HG03066 (cell line): ENCODE data around the gene SKIC2.

Experiments
- ATAC-seq: cut with Tn5 transposase; IDR thresholded peaks from one replicate; pipeline ENCODE4 v1.9.1; 2021; ENCODE audit warnings: low read depth; ENCODE audit not compliant: unreplicated experiment

Gene SKIC2

DNA sequence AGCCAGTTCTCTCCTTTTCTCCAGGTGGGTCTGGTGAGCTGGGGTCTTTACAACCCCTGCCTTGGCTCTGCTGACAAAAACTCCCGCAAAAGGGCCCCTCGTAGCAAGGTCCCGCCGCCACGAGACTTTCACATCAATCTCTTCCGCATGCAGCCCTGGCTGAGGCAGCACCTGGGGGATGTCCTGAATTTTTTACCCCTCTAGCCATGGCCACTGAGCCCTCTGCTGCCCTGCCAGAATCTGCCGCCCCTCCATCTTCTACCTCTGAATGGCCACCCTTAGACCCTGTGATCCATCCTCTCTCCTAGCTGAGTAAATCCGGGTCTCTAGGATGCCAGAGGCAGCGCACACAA lies 13.8 kb upstream of the SKIC2 start:
- no peak for ATAC-seq

DNA sequence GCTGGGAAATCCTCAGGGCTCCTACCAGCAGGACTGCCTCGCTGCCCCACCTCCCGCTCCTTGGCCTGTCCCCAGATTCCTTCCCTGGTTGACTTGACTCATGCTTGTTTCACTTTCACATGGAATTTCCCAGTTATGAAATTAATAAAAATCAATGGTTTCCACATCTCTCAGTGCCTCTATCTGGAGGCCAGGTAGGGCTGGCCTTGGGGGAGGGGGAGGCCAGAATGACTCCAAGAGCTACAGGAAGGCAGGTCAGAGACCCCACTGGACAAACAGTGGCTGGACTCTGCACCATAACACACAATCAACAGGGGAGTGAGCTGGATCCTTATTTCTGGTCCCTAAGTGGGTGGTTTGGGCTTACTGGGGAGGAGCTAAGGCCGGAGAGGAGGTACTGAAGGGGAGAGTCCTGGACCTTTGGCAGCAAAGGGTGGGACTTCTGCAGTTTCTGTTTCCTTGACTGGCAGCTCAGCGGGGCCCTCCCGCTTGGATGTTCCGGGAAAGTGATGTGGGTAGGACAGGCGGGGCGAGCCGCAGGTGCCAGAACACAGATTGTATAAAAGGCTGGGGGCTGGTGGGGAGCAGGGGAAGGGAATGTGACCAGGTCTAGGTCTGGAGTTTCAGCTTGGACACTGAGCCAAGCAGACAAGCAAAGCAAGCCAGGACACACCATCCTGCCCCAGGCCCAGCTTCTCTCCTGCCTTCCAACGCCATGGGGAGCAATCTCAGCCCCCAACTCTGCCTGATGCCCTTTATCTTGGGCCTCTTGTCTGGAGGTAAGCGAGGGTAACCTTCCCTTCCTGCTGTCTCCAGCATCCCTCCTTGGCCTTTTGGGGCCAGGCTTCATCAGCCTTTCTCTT lies 13.2 kb upstream of the SKIC2 start, which contains the start of gene CFB:
Gene CFB, plus strand, starts transcription at position 589 of the 863 bp plus-strand sequence. Its CDS starts 127 bp downstream, at position 716.
- ATAC-seq, result no peak

DNA sequence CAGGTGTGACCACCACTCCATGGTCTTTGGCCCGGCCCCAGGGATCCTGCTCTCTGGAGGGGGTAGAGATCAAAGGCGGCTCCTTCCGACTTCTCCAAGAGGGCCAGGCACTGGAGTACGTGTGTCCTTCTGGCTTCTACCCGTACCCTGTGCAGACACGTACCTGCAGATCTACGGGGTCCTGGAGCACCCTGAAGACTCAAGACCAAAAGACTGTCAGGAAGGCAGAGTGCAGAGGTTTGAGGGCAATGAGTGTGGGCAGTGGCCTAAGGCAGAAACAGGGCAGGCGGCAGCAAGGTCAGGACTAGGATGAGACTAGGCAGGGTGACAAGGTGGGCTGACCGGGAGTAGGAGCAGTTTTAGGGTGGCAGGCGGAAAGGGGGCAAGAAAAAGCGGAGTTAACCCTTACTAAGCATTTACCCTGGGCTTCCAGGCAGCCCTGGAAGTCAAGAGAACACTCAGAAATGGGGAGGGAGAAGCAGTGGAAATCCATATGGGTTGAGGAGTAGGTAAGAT lies 12.5 kb upstream of the SKIC2 start:
- no peak for ATAC-seq

DNA sequence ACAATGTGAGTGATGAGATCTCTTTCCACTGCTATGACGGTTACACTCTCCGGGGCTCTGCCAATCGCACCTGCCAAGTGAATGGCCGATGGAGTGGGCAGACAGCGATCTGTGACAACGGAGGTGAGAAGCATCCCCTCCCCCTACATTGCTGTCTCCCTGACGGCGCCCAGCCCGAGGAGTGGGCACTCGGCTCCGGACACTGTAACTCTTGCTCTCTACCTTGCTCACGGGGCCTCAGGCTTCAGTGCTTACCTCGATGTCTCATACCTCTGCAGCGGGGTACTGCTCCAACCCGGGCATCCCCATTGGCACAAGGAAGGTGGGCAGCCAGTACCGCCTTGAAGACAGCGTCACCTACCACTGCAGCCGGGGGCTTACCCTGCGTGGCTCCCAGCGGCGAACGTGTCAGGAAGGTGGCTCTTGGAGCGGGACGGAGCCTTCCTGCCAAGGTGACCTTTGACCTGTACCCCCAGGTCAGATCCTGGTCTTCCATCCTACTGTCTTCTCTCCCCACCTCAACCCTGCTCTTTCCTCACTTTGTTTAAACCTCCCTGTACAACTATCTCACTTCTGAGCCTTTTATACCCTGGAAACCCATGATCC lies 11.8 kb upstream of the SKIC2 start:
- no peak for ATAC-seq

DNA sequence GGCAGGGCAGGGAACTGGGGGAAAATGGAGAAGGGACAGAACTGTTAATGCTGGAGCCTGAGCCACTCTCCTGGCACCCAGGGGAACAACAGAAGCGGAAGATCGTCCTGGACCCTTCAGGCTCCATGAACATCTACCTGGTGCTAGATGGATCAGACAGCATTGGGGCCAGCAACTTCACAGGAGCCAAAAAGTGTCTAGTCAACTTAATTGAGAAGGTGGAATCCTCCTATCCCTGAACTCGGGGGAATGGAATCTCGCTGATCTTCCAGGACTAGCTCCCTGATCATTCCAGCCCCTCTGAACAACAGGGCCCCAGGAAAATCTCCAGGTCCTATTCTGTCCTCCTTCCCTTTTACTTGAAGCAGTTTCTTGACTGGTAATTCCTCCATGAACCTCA lies 11.1 kb upstream of the SKIC2 start:
- ATAC-seq, result no peak

- no peak for ATAC-seq
Observed at GRCh38 chr6:31948306-31948705, 10.7 kb upstream of the SKIC2 start.

- no peak for ATAC-seq
Observed at GRCh38 chr6:31948753-31949413, 10.1 kb upstream of the SKIC2 start.

DNA sequence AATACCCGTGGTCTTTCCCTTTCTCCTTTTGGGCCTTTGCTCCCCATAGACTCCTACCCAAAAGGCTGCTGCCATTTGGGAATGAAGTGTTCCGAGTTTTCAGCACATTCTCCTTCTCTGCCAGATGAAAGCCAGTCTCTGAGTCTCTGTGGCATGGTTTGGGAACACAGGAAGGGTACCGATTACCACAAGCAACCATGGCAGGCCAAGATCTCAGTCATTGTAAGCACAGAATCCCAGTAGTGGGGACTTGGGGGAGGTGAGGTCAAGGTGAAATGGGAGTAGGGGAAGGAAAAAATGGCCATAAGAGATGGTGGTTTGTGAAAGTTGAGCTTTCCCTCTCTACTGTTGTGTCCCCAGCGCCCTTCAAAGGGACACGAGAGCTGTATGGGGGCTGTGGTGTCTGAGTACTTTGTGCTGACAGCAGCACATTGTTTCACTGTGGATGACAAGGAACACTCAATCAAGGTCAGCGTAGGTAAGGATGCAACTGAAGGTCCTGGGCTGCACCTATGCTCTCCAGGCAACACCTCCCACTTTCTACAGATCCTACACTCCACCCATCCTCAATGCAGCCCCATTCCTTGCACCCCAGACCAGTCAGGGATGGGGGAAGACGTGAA lies 8.9 kb upstream of the SKIC2 start:
- ATAC-seq, result no peak

DNA sequence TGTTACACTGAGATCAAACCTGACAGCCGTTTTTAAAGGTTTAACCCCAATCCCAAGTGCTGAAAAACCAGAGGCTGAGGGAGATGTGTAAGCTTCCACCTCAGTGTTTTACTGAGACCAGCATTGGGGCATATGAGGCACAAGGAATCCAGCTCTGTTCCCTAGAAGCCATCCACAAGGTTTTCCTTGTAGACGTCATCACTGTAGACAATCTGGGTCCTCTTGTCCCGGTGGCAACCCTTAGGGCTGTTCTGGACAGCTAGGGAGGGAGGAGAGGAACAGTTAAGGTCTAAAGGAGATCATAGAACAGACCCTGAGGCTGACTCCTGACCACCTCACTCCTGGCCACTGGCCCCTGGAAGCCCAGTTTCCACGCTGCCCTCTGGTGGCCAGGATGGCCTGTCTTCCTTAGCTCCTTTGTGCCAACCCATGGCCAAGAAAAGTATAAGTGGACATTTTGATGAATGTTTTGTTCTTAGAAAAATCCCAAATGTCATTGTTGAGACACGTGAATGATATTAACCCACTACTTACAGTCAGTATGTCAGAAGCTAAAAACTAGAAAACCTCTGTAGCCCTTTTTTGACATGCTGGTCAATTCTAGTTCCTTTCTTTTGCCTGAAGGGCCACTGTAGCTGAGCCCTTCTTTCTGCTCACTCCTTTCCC lies 6.7 kb upstream of the SKIC2 start:
- no peak for ATAC-seq

DNA sequence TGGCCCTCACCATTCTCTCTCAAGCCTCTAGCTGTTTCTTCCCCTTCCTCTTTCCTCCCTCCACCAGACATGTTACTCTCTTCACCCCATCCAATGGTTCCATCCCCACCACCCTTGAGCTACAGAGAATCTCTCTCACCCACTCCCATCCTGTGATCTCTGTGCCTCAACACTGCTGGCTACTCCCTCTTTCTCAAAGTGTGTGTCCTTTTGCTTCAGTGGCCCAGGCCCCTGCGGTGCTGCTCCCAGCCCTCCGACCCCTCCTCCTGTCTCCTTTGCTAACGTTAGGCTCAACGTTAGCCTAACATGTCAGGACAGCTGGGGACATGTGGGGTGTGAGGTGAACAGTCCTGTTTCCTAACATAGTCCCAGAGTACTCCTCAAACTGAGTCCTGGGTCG lies 6.1 kb upstream of the SKIC2 start:
- no peak for ATAC-seq

DNA sequence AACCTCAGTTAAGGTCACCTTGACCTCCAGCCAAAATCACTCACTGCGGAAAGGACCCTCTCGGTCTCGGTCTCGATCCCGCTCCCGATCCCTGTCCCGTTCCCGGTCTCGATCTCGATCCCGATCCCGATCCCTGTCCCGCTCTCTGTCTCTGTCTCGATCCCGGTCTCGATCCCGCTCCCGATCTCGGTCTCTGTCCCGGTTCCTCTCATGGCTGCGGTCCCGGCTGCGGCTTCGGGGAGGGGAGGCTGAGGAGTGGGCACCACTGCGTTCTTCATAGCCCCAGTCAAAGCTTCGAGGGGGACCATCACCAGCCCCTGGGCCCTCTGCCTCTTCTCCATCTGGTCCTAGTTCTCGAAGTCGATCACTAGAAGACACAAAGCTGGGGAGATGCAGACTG lies 4.5 kb upstream of the SKIC2 start:
- ATAC-seq, result no peak

- ATAC-seq, result no peak
Observed at GRCh38 chr6:31956796-31957195, 2.2 kb upstream of the SKIC2 start.

- peak; percentile 5 for ATAC-seq
Observed at GRCh38 chr6:31958412-31958740, 599 bp upstream of the SKIC2 start.

DNA sequence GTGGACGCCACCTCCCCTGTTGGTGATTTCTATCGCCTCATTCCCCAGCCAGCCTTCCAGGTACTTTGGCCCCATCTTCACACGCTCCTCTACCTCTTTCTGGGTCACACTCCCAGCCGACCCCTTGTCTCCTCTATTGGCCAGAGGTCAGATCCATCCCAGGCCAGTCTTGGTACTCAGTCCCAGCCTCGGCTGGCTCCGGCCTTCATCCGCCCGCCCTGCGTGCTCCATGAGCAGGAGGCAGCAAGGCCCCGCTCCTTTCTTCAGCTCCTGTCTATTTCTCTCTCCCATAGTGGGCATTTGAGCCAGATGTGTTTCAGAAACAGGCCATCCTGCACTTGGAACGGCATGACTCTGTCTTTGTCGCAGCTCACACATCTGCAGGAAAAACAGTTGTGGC lies 2.6 kb downstream of the SKIC2 start:
- no peak for ATAC-seq

DNA sequence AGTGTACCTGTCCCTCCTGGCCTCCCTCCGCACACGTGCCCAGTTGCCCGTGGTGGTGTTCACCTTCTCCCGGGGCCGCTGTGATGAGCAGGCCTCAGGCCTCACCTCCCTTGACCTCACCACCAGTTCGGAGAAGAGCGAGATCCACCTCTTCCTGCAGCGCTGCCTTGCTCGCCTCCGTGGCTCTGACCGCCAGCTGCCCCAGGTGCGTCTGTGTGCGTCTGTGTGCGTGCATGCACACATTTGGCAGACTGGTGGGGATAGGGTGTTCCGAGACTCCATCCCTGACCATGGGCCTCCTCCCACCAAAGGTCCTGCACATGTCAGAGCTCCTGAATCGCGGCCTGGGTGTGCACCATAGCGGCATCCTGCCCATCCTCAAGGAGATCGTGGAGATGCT lies 4.9 kb downstream of the SKIC2 start:
- ATAC-seq, result no peak

- ATAC-seq, result no peak
Observed at GRCh38 chr6:31965700-31966099, 6.7 kb downstream of the SKIC2 start.

GRCh38 chr6:31966506-31966905 lies 7.5 kb downstream of the SKIC2 start:
- ATAC-seq, result no peak

DNA sequence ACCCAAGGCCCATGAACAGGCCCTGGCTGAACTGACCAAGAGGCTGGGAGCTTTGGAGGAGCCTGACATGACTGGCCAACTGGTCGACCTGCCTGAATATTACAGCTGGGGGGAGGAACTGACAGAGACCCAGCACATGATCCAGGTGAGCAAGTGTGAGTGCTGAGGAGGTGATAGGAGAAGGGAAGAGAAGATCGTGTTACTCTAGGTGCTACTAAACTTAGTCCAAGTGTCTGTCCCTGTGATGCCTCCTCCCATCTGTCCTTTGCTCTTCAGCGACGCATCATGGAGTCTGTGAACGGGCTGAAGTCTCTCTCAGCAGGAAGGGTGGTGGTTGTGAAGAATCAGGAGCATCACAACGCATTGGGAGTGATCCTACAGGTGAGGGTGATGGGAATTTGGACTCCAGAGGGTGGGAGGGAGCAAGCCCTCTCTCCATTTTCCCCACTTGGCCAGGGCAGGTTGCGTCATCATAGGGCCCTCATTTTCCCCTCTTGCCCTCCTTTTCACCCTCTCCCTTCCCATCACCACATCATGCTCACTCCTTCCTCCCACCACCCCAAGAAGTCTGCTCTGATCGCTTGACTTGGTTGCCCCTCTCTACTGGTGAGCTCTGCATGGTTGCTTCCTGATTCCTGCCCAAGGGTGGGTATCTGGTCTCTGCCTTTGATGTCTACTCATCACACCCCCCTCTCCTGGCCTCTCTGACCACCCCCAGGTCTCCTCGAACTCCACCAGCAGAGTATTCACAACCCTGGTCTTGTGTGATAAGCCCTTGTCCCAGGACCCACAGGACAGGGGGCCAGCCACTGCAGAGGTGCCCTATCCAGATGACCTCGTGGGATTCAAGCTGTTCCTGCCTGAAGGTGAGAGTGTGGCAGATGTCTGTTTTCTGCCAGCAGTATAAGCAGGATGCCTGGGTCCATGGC lies 8.3 kb downstream of the SKIC2 start:
- no peak for ATAC-seq

GRCh38 chr6:31967926-31968320 lies 8.9 kb downstream of the SKIC2 start:
- ATAC-seq, result no peak

GRCh38 chr6:31968326-31968725 lies 9.4 kb downstream of the SKIC2 start:
- ATAC-seq, result no peak
